H1 (cell line): ENCODE data around the gene ADAM23. TPM values are rescaled to one million over a fixed set of nuclear protein-coding genes. Genes with fewer than 3 reads are reported as not detected.

Source experiments
- CTCF ChIA-PET: fragments of 300-600 bp; sonication (Branson Sonifier 250); formaldehyde crosslinking; loops from one replicate; lab custom pipeline; 2021; ENCODE audit not compliant: partially characterized antibody; lab: Charles Lee
- POLR2A ChIA-PET: fragments of 300-600 bp; sonication (Branson Sonifier 250); formaldehyde crosslinking; loops from one replicate; lab custom pipeline; 2021; ENCODE audit warnings: inconsistent platforms; ENCODE audit not compliant: partially characterized antibody; lab: Charles Lee
- DNase-seq, 2 experiments: peaks; one replicate each; pipeline versions ENCODE4 v3.0.0 to v3.0.0-alpha.2; 2010 to 2022; ENCODE audit warnings: low spot score in 2 of 2, low read depth in 1 of 2, mixed read lengths in 1 of 2
- FAIRE-seq: peaks from 2 replicates; lab custom pipeline; 2011; peaks lifted over from hg19 to GRCh38; lab: Jason Lieb, UNC
- H2AFZ ChIP-seq: 2 replicates; pipeline ENCODE4 v1.8.1; 2012; ENCODE audit warnings: low read length, inconsistent platforms
- H2AK5ac ChIP-seq: 2 replicates; pipeline ENCODE4 v1.6.1; 2013; ENCODE audit warnings: low read depth, low read length
- H2BK120ac ChIP-seq: replicated peaks from 2 replicates; pipeline ENCODE3; 2013; ENCODE audit warnings: low read depth, low read length, inconsistent platforms
- H2BK12ac ChIP-seq: 2 replicates; pipeline ENCODE4 v1.6.1; 2013; ENCODE audit warnings: low read depth, low read length
- H2BK15ac ChIP-seq: 2 replicates; pipeline ENCODE4 v1.6.1; 2013; ENCODE audit warnings: low read length
- H2BK20ac ChIP-seq: 2 replicates; pipeline ENCODE4 v1.6.1; 2013; ENCODE audit warnings: low read length
- H2BK5ac ChIP-seq: 2 replicates; pipeline ENCODE4 v1.6.1; 2013; ENCODE audit warnings: low read depth, low read length
- H3K14ac ChIP-seq: 2 replicates; pipeline ENCODE4 v1.6.1; 2013; ENCODE audit warnings: inconsistent platforms; ENCODE audit not compliant: insufficient read length
- H3K18ac ChIP-seq: 2 replicates; pipeline ENCODE4 v1.6.1; 2013; ENCODE audit warnings: low read length; ENCODE audit errors: extremely low read depth
- H3K23ac ChIP-seq: 2 replicates; pipeline ENCODE4 v1.6.1; 2013; ENCODE audit warnings: inconsistent platforms; ENCODE audit not compliant: insufficient read length
- H3K23me2 ChIP-seq: 2 replicates; pipeline ENCODE4 v1.6.1; 2013; ENCODE audit warnings: low read depth, low read length
- H3K27ac ChIP-seq: 2 replicates; pipeline ENCODE4 v1.6.1; 2011; ENCODE audit warnings: low read depth, low read length, inconsistent platforms
- H3K27me3 ChIP-seq, 4 experiments: replicated peaks in 1 of 4; 1 replicate in 1 of 4; 2 replicates in 3 of 4; pipeline versions ENCODE4 v1.6.1 to v1.8.1; 2011 to 2013; ENCODE audit warnings: low read length in 3 of 4, mild to moderate bottlenecking in 3 of 4, inconsistent platforms in 2 of 4, mixed read lengths in 2 of 4, moderate library complexity in 1 of 4; ENCODE audit not compliant: control insufficient read depth in 3 of 4, insufficient read depth in 3 of 4; ENCODE audit errors: extremely low read depth in 1 of 4
- H3K36me3 ChIP-seq, 4 experiments: 2 replicates each; pipeline versions ENCODE4 v1.6.1 to v1.8.1; 2011 to 2013; ENCODE audit warnings: mild to moderate bottlenecking in 4 of 4, low read length in 3 of 4, moderate library complexity in 2 of 4, control low read depth in 1 of 4, inconsistent platforms in 1 of 4; ENCODE audit not compliant: insufficient read depth in 4 of 4, control insufficient read depth in 2 of 4
- H3K4ac ChIP-seq: replicated peaks from 2 replicates; pipeline ENCODE3; 2013; ENCODE audit warnings: low read length, low read depth, mixed read lengths, inconsistent platforms; ENCODE audit not compliant: insufficient read length
- H3K4me1 ChIP-seq, 4 experiments: replicated peaks in 1 of 4; 1 replicate in 1 of 4; 2 replicates in 3 of 4; pipeline versions ENCODE4 v1.6.1 to v1.8.1; 2011 to 2013; ENCODE audit warnings: low read length in 3 of 4, inconsistent platforms in 2 of 4, mixed read lengths in 1 of 4; ENCODE audit not compliant: insufficient read depth in 4 of 4, control insufficient read depth in 3 of 4
- H3K4me2 ChIP-seq, 2 experiments: 2 replicates each; pipeline versions ENCODE4 v1.6.1 to v1.8.1; 2011 to 2013; ENCODE audit warnings: low read depth in 2 of 2, low read length in 2 of 2, control low read depth in 1 of 2, inconsistent platforms in 1 of 2, mild to moderate bottlenecking in 1 of 2; ENCODE audit not compliant: insufficient read depth in 1 of 2
- H3K4me3 ChIP-seq, 4 experiments: fragments of 200-600, 300-600 bp in 1 of 4; sonication (generic), shearing (Covaris generic), sonication (Bioruptor Twin) in 1 of 4; 2 replicates each; pipeline versions ENCODE4 v1.5.1 to v1.8.1; 2011 to 2016; ENCODE audit warnings: low read length in 4 of 4, low read depth in 3 of 4, control low read depth in 2 of 4, inconsistent platforms in 2 of 4, mild to moderate bottlenecking in 2 of 4, mixed read lengths in 1 of 4, moderate library complexity in 1 of 4; ENCODE audit not compliant: insufficient read depth in 2 of 4; ENCODE audit errors: extremely low read depth in 1 of 4
- H3K56ac ChIP-seq: replicated peaks from 2 replicates; pipeline ENCODE3; 2013; ENCODE audit warnings: low read depth, mild to moderate bottlenecking, mixed read lengths, low read length, inconsistent platforms; ENCODE audit not compliant: insufficient read length
- H3K79me1 ChIP-seq: 2 replicates; pipeline ENCODE4 v1.6.1; 2013; ENCODE audit warnings: low read depth, low read length, control low read depth
- H3K79me2 ChIP-seq, 2 experiments: 2 replicates each; pipeline versions ENCODE4 v1.6.1 to v1.8.1; 2012 to 2013; ENCODE audit warnings: low read length in 2 of 2, mild to moderate bottlenecking in 2 of 2, inconsistent platforms in 1 of 2; ENCODE audit not compliant: insufficient read depth in 2 of 2, control insufficient read depth in 1 of 2
- H3K9ac ChIP-seq, 4 experiments: replicated peaks in 1 of 4; 1 replicate in 1 of 4; 2 replicates in 3 of 4; pipeline versions ENCODE4 v1.6.1 to v1.8.1; 2011 to 2013; ENCODE audit warnings: low read depth in 3 of 4, low read length in 3 of 4, control low read depth in 2 of 4, mild to moderate bottlenecking in 2 of 4, moderate library complexity in 2 of 4, inconsistent platforms in 1 of 4; ENCODE audit errors: extremely low read depth in 1 of 4
- H3K9me3 ChIP-seq, 2 experiments: 2 replicates each; pipeline versions ENCODE4 v1.6.1 to v1.8.1; 2012 to 2013; ENCODE audit warnings: mild to moderate bottlenecking in 2 of 2, moderate library complexity in 2 of 2, control low read depth in 1 of 2, inconsistent platforms in 1 of 2, low read depth in 1 of 2, low read length in 1 of 2, mixed read lengths in 1 of 2; ENCODE audit not compliant: insufficient read depth in 2 of 2
- H4K20me1 ChIP-seq, 2 experiments: replicated peaks in 1 of 2; 2 replicates each; pipeline versions ENCODE3 to v1.8.1; 2011 to 2013; ENCODE audit warnings: inconsistent platforms in 2 of 2, low read length in 2 of 2, mild to moderate bottlenecking in 1 of 2; ENCODE audit not compliant: insufficient read depth in 2 of 2, control insufficient read depth in 1 of 2
- H4K5ac ChIP-seq: 2 replicates; pipeline ENCODE4 v1.6.1; 2013; ENCODE audit warnings: low read length, low read depth, mixed read lengths, inconsistent platforms; ENCODE audit not compliant: insufficient read length
- H4K8ac ChIP-seq: 2 replicates; pipeline ENCODE4 v1.8.0; 2013; ENCODE audit warnings: mild to moderate bottlenecking, moderate library complexity, low read length, inconsistent platforms; ENCODE audit not compliant: insufficient read depth; ENCODE audit errors: extremely low read depth
- H4K91ac ChIP-seq: replicated peaks from 2 replicates; pipeline ENCODE3; 2013; ENCODE audit warnings: low read length, mixed read lengths, inconsistent platforms; ENCODE audit not compliant: insufficient read length
- CTBP2 ChIP-seq: IDR thresholded peaks from 2 replicates; pipeline ENCODE4 v1.7.0; 2011; ENCODE audit warnings: borderline replicate concordance, mild to moderate bottlenecking, moderate library complexity, mixed read lengths, low read length; ENCODE audit not compliant: insufficient read depth, insufficient read length
- FOSL1 ChIP-seq: IDR thresholded peaks from 2 replicates; pipeline ENCODE4 v1.6.1; 2011; ENCODE audit warnings: mild to moderate bottlenecking, low read depth, low read length, moderate library complexity; ENCODE audit not compliant: insufficient read depth
- GTF2F1 ChIP-seq: IDR thresholded peaks from 2 replicates; pipeline ENCODE4 v1.6.1; 2012; ENCODE audit warnings: low read depth, low read length, improper control_type of control experiment, borderline replicate concordance
- RAD21 ChIP-seq, 2 experiments: IDR thresholded peaks in 1 of 2; conservative IDR thresholded peaks in 1 of 2; 2 replicates each; pipeline ENCODE4 v1.6.1; 2011; ENCODE audit warnings: low read depth in 2 of 2, low read length in 2 of 2, improper control_type of control experiment in 1 of 2, inconsistent platforms in 1 of 2, mild to moderate bottlenecking in 1 of 2, moderate library complexity in 1 of 2
- RNF2 ChIP-seq: fragments of 200-900, 300-1000 bp; sonication (generic); IDR thresholded peaks from 2 replicates; pipeline ENCODE4 v1.7.1; 2016; ENCODE audit warnings: borderline replicate concordance, low read depth, mild to moderate bottlenecking, antibody characterized with exemption, low read length; ENCODE audit not compliant: poor library complexity, severe bottlenecking; ENCODE audit errors: missing control alignments
- SP1 ChIP-seq: IDR thresholded peaks from 2 replicates; pipeline ENCODE4 v1.6.1; 2011; ENCODE audit warnings: low read depth, low read length
- TEAD4 ChIP-seq: IDR thresholded peaks from 2 replicates; pipeline ENCODE4 v1.6.1; 2012; ENCODE audit warnings: low read depth, low read length, inconsistent platforms, mixed read lengths
- WGBS, 2 experiments: shearing (Covaris generic) in 1 of 2; methylation state at CpG; one replicate each; pipeline versions ENCODE4 v1.1.6 to v1.1.7; 2013 to 2015; ENCODE audit warnings: low lambda C conversion rate in 2 of 2, mixed read lengths in 2 of 2, inconsistent platforms in 1 of 2, low coverage in 1 of 2, missing lambda C conversion rate in 1 of 2; ENCODE audit not compliant: insufficient replicate concordance in 2 of 2, insufficient coverage in 1 of 2, insufficient read length in 1 of 2; ENCODE audit errors: extremely low coverage in 1 of 2, missing lambda C conversion rate in 1 of 2; 5-methylcytosine and 5-hydroxymethylcytosine counted together
- polyA plus RNA-seq, 7 experiments: library from polyadenylated mRNA; depleted of rRNA in 3 of 7; stranded (reverse) in 5 of 7; unstranded in 2 of 7; fragments of >200 nt in 5 of 7; fragments of 200-250 nt in 2 of 7; gene quantifications; 1 replicate in 5 of 7; 2 replicates in 1 of 7; 4 replicates in 1 of 7; pipeline versions ENCODE4 v1.2.1 to v1.2.3, GENCODE V29; 2011 to 2013; ENCODE audit warnings: missing spikeins in 2 of 7, mixed read lengths in 2 of 7
- total RNA-seq: library from RNA; stranded (reverse); fragmentation: NEBNext Ultra II Directional; extraction: Animal tissue kit (Norgen Biotek cat#: 25700); gene quantifications from 2 replicates; pipeline ENCODE4 v1.2.1, GENCODE V29; 2021

Gene ADAM23
- total and polyA plus RNA-seq, 2 of the 8 experiments (the other 6 are each of a cell fraction or from before 2014, with no cell fraction given), result 9.9 to 20.8 TPM

- H2BK15ac ChIP-seq, result no peak overlapping the region
- H2AK5ac ChIP-seq, result no peak overlapping the region
- FAIRE-seq (no peak), DNase-seq (no peak)
- H2AFZ ChIP-seq, result no peak overlapping the region
- H3K9ac ChIP-seq, result no peak overlapping the region
- H3K56ac ChIP-seq, result no peak overlapping the region
- H2BK5ac ChIP-seq, result no peak overlapping the region
- H4K8ac ChIP-seq, result no peak overlapping the region
- no peaks in the 10 kb centered on the region for H3K4me1 ChIP-seq
- H4K20me1 ChIP-seq, result no peaks in the 10 kb centered on the region
- H3K27me3 ChIP-seq, result no peaks in the 10 kb centered on the region
- H3K4ac ChIP-seq, result no peak overlapping the region
- no peaks in the 10 kb centered on the region for H3K36me3 ChIP-seq
- no peak overlapping the region for H3K18ac ChIP-seq
- ChIA-PET CTCF (interaction anchor here (0.8 to 5.3 kb wide), 3 partner anchors 9 to 156 kb away, joined by 3 to 30 read pairs (median 14); no protein-coding TSS in a partner anchor), POLR2A (no interaction called here)
- no peaks in the 10 kb centered on the region for H3K23me2 ChIP-seq
- no peak overlapping the region for H3K4me3 ChIP-seq
- no peak overlapping the region for H2BK12ac ChIP-seq
- H2BK120ac ChIP-seq, result no peak overlapping the region
- H3K9me3 ChIP-seq, result no peaks in the 10 kb centered on the region
- 91% methylated on average over 5 of the region's 5 CpGs; no CpG with 5 or more reads in 1 of the 2 experiments for WGBS, 2 experiments
- H3K27ac ChIP-seq, result no peak overlapping the region
- H3K23ac ChIP-seq, result no peak overlapping the region
- H3K79me2 ChIP-seq, result no peaks in the 10 kb centered on the region
- no peak overlapping the region for H3K14ac ChIP-seq
- no peak overlapping the region for H3K4me2 ChIP-seq
- no peak overlapping the region for H4K91ac ChIP-seq
- H2BK20ac ChIP-seq, result no peak overlapping the region
- no peaks in the 10 kb centered on the region for H3K79me1 ChIP-seq
- H4K5ac ChIP-seq, result no peak overlapping the region
- TF ChIP-seq SP1 (no peak), FOSL1 (no peak), RNF2 (no peak), RAD21 (IDR thresholded peaks at IDR 0.05 in 1 of 2, conservative IDR thresholded peaks at IDR 0.05 in 1 of 2; ENCODE audit: low read depth in 2 of 2, low read length in 2 of 2) (no peak), GTF2F1 (no peak), CTBP2 (no peak), TEAD4 (no peak)
Measured at GRCh38 chr2:206548383-206548782, 105.1 kb downstream of the ADAM23 start.
